ENCODE results near the gene PTAFR. TPM values are rescaled to one million over a fixed set of nuclear protein-coding genes. Genes with fewer than 3 reads are reported as not detected.

The PTAFR gene
- polyA plus RNA-seq, 2 of the 4 experiments (the other 2 are of a cell fraction), result 0.17 to 0.58 TPM

DNA sequence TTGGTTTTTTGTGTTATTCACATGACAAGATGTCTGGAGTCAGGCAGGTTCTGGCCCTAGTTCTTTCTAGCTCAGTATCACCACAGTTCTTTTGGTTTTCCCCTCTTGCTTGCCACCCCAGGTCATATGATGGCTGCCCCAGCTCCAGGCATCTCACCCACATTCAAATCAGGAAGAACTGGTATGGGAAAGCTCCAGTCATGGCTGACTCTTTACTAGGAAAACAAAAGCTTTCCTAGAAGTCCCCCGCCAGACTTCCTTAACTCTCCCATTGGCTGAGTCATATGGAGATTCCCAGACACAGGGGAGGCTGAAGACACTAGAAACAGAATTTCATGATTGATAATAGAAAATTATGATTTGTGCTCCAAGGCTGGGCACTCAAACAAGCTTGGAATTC lies 65.9 kb downstream of the PTAFR start:
- Histone ChIP-seq H3K4me3 (no peak overlapping the region), H3K4me1 (peaks cover 11% of the 10 kb centered on the region; the same call in 1 of the 3 replicates), H3K27ac (peak overlapping the region in 1 of 2 experiments; percentile 39; a peak in 2 of 6 replicates), H3K9me3 (no peaks in the 10 kb centered on the region), H3K4me2 (no peak overlapping the region)
- peak in 1 of 2 experiments; percentile 59; a peak in 2 of 6 replicates for ATAC-seq
- ChIA-PET CTCF (interaction anchor here (0.7 to 2.1 kb wide), 4 partner anchors 10 to 53 kb away, joined by 3 to 7 read pairs (median 3); no protein-coding TSS in a partner anchor), POLR2A (no interaction called here)
- no peak for TF ChIP-seq EHF (CRISPR knock-in tag; IDR thresholded peaks at IDR 0.05)
- TF ChIP-seq RAD21 (conservative IDR thresholded peaks at IDR 0.05 in 1 of 2, IDR thresholded peaks at IDR 0.05 in 1 of 2), result no peak
- DNase-seq (ENCODE audit: low read depth in 1 of 2, low spot score in 1 of 2), result peak in 1 of 2 experiments; percentile 17
- 17% methylated on average over 1 of the region's 1 CpG for WGBS (ENCODE audit: missing lambda C conversion rate)
- FAIRE-seq, result no peak

DNA sequence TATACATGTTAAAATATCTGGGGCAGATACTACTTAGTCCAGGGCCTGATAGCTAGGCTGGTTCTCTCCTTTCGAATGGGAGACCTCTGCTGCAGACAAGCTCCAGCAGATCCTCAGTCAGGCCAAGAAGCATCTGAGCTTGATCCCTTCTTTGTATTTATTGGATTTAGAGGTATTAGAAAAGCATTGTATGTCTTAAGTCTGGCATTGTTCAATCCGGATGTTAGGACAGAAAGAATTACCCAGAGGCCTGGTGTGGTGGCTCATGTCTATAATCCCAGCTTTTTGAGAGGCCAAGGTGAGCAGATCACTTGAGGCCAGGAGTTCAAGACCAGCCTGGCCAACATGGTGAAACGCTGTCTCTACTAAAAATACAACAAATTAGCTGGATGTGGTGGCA lies 66.9 kb downstream of the PTAFR start:
- CTCF ChIA-PET, result interaction anchor here (1.1 to 2.1 kb wide), 4 partner anchors 8 to 99 kb away, joined by 3 to 7 read pairs (median 4); no protein-coding TSS in a partner anchor
- POLR2A ChIA-PET, result no interaction called here

DNA sequence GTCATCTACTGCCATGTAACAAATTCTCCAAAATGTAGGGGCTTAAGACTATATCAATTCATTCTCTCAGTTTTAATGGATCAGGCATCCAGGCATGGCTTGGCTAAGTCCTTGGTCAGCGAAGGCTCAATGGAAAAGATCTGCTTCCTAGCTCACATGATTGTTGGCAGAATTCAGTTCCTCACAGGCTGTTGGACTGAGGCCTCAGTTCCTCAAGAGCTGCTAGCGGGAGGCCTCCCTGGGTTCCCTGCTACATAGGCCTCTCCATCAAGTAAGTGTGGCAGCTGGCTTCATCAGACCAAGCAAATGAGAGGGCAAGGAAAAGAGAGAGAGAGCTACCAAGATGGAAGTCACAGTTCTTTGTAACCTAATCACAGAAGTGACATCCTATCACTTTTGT lies 68.5 kb downstream of the PTAFR start:
- no peak for DNase-seq (ENCODE audit: low read depth in 1 of 2, low spot score in 1 of 2)
- ATAC-seq, result no peak
- WGBS (ENCODE audit: missing lambda C conversion rate), result 63% methylated on average over 2 of the region's 2 CpGs
- ChIA-PET CTCF (interaction anchor here (0.8 to 5.2 kb wide), 3 partner anchors 11 to 53 kb away, joined by 3 to 22 read pairs (median 3); no protein-coding TSS in a partner anchor), POLR2A (no interaction called here)
- H3K4me1 ChIP-seq, result peaks cover 18% of the 10 kb centered on the region; the same call in 1 of the 3 replicates
- no peak for FAIRE-seq
- H3K4me2 ChIP-seq, result no peak overlapping the region
- no peak overlapping the region for H3K27ac ChIP-seq
- H3K9me3 ChIP-seq, result no peaks in the 10 kb centered on the region
- no peak overlapping the region for H3K4me3 ChIP-seq
- TF ChIP-seq TFCP2L1 (CRISPR knock-in tag; IDR thresholded peaks at IDR 0.05), result no peak
- TF ChIP-seq, protein P1, sequence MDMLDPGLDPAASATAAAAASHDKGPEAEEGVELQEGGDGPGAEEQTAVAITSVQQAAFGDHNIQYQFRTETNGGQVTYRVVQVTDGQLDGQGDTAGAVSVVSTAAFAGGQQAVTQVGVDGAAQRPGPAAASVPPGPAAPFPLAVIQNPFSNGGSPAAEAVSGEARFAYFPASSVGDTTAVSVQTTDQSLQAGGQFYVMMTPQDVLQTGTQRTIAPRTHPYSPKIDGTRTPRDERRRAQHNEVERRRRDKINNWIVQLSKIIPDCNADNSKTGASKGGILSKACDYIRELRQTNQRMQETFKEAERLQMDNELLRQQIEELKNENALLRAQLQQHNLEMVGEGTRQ (IDR thresholded peaks at IDR 0.05), result no peak

More for the DNA sequence above, 66.9 kb downstream of the PTAFR start:
- Histone ChIP-seq H3K4me1 (peaks cover 18% of the 10 kb centered on the region; the same call in 1 of the 3 replicates), H3K27ac (no peak overlapping the region), H3K9me3 (no peaks in the 10 kb centered on the region), H3K4me2 (no peak overlapping the region), H3K4me3 (no peak overlapping the region)
- DNase-seq (ENCODE audit: low read depth in 1 of 2, low spot score in 1 of 2) (no peak), FAIRE-seq (no peak), ATAC-seq (no peak)
- TF ChIP-seq ESRRA (IDR thresholded peaks at IDR 0.05; ENCODE audit: borderline replicate concordance, low read length) (no peak), HOXB13 (CRISPR knock-in tag; IDR thresholded peaks at IDR 0.05; ENCODE audit: low read depth) (no peak), FOXS1 (CRISPR knock-in tag; IDR thresholded peaks at IDR 0.05) (no peak), KDM5A (IDR thresholded peaks at IDR 0.05) (no peak), HDAC2 (IDR thresholded peaks at IDR 0.05) (no peak), HOXB5 (CRISPR knock-in tag; IDR thresholded peaks at IDR 0.05) (no peak), ZFP36 (IDR thresholded peaks at IDR 0.05; ENCODE audit: borderline replicate concordance, partially characterized antibody) (no peak), RCOR1 (IDR thresholded peaks at IDR 0.05; ENCODE audit: low read depth, low read length) (no peak), EHF (CRISPR knock-in tag; IDR thresholded peaks at IDR 0.05) (no peak)
- TF ChIP-seq, protein P2, sequence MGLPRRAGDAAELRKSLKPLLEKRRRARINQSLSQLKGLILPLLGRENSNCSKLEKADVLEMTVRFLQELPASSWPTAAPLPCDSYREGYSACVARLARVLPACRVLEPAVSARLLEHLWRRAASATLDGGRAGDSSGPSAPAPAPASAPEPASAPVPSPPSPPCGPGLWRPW (IDR thresholded peaks at IDR 0.05), result no peak
- TF ChIP-seq, protein P1 (IDR thresholded peaks at IDR 0.05), result no peak
- TF ChIP-seq, protein P3, sequence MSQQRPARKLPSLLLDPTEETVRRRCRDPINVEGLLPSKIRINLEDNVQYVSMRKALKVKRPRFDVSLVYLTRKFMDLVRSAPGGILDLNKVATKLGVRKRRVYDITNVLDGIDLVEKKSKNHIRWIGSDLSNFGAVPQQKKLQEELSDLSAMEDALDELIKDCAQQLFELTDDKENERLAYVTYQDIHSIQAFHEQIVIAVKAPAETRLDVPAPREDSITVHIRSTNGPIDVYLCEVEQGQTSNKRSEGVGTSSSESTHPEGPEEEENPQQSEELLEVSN (IDR thresholded peaks at IDR 0.05; ENCODE audit: borderline replicate concordance, low read depth), result no peak
- 87% methylated on average over 3 of the region's 3 CpGs for WGBS (ENCODE audit: missing lambda C conversion rate)

DNA sequence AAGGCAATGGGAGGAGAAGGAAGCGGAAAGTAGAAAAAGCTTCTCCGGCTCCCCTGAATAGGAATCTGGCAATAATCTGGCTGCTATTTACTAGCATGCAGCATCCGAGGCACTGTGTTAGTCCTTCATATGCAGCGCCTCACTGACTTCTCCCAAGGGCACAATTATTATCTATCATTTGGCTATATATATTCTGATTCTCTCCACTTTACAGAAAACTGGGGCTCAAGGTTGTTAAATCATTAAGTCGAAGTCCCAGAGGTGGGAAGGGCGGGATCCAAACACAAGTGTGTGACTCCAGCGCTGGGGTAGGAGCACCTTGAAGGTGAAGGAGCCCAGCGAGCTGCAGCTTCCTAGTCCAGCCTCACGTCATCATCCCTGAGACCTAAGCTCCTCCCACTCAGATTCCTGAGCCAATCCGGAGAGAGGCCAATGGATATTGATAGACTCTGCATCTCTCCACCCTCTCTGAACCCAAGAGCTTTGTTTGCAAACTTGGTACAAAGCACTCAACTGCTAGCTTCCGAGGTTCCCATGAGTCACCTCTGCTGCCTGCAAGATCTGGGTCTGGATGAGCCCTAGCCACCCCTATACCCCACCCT lies 71.5 kb downstream of the PTAFR start:
- ATAC-seq, result peak; percentile 84 to 92
- Histone ChIP-seq H3K4me1 (0 out of 3 replicates have a peak, but pooled peaks cover 7% of the 10 kb centered on the region), H3K4me2 (peak overlapping the region; percentile 57), H3K9me3 (no peaks in the 10 kb centered on the region), H3K27ac (peak overlapping the region in 1 of 2 experiments; percentile 55; a peak in 1 of 6 replicates), H3K4me3 (no peak overlapping the region)
- POLR2A ChIA-PET, result interaction anchor here (0.5 to 1.2 kb wide), 2 partner anchors 16 to 36 kb away, joined by 3 read pairs; partner anchors contain the start of gene EYA3
- peak in 1 of 2 experiments; percentile 67 for DNase-seq (ENCODE audit: low read depth in 1 of 2, low spot score in 1 of 2)
- no peak for TF ChIP-seq FOSL2 (IDR thresholded peaks at IDR 0.05)
- TF ChIP-seq FOSL2 (CRISPR knock-in tag; IDR thresholded peaks at IDR 0.05), result 0 out of 2 replicates have a peak, but pooled peaks have one; percentile 5
- TF ChIP-seq TP53 (CRISPR knock-in tag; IDR thresholded peaks at IDR 0.05), result no peak
- CTCF ChIA-PET, result interaction anchor here (1.0 to 5.2 kb wide), 4 partner anchors 9 to 107 kb away, joined by 3 to 22 read pairs (median 3); no protein-coding TSS in a partner anchor
- 57% methylated on average over 11 of the region's 11 CpGs for WGBS (ENCODE audit: missing lambda C conversion rate)
- no peak for FAIRE-seq

Data from A549 (cell line).